T-helper 2 cell treated with Interferon-gamma antibody and Interleukin-4, amounts not matched to agents 5 μg/mL and 100 μg/mL, for 36 hours (primary cell): ENCODE results near the gene ELFN1.

Source experiments
- DNase-seq: peaks from one replicate; pipeline ENCODE4 v3.0.0; 2021; ENCODE audit warnings: low spot score
- H3K27ac Mint-ChIP-seq: one replicate; pipeline ENCODE4 v1.8.0; 2021; ENCODE audit warnings: mild to moderate bottlenecking, mixed read lengths
- H3K27me3 Mint-ChIP-seq: one replicate; pipeline ENCODE4 v1.8.0; 2021; ENCODE audit warnings: low read depth, mixed read lengths
- H3K36me3 Mint-ChIP-seq: one replicate; pipeline ENCODE4 v1.8.0; 2021; ENCODE audit warnings: low read depth, mixed read lengths
- H3K4me1 Mint-ChIP-seq: one replicate; pipeline ENCODE4 v1.8.0; 2021; ENCODE audit warnings: low read depth, mixed read lengths
- H3K4me3 Mint-ChIP-seq: one replicate; pipeline ENCODE4 v1.8.0; 2022; ENCODE audit warnings: mild to moderate bottlenecking, moderate library complexity, mixed read lengths
- H3K9me3 Mint-ChIP-seq: one replicate; pipeline ENCODE4 v1.8.0; 2021; ENCODE audit warnings: mixed read lengths

ELFN1 gene

DNA sequence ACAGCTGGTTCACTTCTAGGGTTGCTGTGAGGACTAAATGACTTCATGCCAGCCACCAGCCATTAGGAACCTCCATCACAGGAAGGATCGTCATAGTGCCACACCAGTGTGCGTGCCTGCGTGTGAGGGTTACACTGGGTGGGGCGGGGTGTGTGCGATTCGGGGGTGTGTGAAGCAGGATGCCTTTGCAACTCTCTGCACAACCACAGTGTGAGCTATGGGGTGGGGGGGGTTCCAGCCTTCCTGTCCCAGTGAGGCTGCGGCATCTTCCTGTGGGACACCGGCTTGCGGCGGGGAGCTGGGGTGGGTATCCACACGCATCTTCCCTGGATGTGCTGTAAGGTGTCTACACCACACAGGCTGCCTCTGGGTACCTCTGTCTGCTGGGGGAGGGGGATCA is 6.9 kb upstream of the ELFN1 start:
- DNase-seq = no peak
- Mint-ChIP-seq H3K27ac (no peak overlapping the region), H3K4me3 (peak overlapping the region; percentile 1), H3K4me1 (peaks cover 2% of the 10 kb centered on the region), H3K27me3 (peaks cover 38% of the 10 kb centered on the region), H3K9me3 (no peaks in the 10 kb centered on the region), H3K36me3 (no peaks in the 10 kb centered on the region)

DNA sequence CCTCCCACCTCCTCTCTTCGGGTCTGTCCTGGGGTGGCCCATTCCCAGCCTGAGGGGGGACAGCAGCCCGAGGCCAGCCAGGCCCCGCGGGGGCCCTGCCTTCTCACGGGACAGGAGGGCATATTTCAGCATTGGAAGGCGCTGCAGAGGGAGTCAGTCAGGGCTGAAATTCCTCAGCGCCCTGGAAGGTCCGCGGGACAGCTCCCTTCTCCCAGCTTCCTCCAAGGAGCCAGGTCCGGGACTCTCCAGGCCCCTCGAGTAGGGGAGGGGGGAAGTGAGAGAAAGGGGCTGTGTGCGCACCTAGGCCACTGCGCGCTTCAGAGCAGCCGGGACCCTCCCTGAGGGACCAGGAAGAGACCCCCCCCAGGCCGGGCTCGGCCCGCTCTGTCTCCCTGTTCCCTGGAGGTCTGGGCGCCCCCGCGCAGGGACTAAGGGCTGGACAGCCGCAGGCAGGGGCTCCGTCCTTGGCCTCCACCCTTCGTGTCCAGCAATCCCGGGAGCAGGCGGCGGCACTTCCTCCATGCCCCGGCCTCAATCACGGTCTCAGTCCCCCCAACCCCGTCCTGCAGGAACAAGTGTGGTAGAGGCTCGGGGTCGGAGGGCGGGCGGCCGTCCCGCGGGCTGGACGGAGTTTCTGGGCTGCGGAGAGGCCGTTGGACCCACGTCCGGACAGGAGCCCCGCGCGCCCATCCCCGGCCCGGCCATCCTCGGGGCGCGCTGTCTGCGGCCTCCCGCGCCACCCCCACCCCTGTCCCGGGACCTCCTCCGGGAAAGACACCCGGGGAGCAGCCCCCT is 6.0 kb upstream of the ELFN1 start:
- Mint-ChIP-seq H3K27me3 (peaks cover 47% of the 10 kb centered on the region), H3K27ac (no peak overlapping the region), H3K36me3 (no peaks in the 10 kb centered on the region), H3K4me1 (peaks cover 2% of the 10 kb centered on the region), H3K4me3 (no peak overlapping the region), H3K9me3 (no peaks in the 10 kb centered on the region)
- DNase-seq = no peak

DNA sequence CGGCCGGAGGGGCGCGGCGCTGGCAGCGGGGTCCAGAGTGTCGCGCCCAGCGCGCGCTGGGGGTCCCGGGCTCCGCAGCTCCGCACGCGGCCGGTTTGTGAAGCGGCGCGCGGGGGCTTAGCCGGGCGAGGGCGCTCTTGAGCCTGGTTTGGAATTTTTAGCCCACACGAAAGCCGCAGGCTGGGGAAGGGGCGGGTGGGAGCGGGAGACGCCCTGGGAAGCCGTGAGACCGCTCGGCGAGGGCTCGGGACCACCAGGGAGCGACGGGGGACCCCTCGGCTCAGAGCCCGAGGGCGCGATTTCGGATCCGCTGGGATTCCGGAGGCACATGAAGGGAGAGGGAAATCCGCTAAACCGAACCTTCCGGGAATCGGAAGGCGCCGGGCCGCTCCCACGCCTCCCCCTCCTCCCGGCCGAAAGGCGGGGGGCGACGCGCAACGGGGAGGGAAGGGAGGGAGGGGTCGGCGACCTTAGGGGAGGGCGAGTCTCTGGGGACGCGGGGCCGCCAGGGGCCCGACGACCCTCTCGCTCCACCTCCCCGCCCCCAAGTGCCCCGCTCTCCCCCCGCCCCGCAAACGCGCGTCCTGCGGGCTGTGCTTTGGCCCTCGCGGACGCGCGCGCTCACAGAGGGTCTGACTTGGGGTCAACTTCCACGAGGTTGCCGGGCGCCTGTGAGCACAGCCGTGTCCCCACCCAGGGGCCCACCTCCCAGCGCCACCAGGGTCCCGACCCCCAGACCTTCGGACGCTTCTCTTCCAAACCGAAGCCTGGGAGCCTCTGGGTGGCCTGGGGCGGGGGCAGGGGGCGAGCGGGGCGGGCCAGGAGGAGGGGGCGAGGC is 5.1 kb upstream of the ELFN1 start:
- H3K27me3 Mint-ChIP-seq = peaks cover 48% of the 10 kb centered on the region
- peaks cover 2% of the 10 kb centered on the region for H3K4me1 Mint-ChIP-seq
- no peaks in the 10 kb centered on the region for H3K9me3 Mint-ChIP-seq
- no peak overlapping the region for H3K27ac Mint-ChIP-seq
- H3K36me3 Mint-ChIP-seq = no peaks in the 10 kb centered on the region
- H3K4me3 Mint-ChIP-seq = no peak overlapping the region
- DNase-seq = peak; percentile 35

DNA sequence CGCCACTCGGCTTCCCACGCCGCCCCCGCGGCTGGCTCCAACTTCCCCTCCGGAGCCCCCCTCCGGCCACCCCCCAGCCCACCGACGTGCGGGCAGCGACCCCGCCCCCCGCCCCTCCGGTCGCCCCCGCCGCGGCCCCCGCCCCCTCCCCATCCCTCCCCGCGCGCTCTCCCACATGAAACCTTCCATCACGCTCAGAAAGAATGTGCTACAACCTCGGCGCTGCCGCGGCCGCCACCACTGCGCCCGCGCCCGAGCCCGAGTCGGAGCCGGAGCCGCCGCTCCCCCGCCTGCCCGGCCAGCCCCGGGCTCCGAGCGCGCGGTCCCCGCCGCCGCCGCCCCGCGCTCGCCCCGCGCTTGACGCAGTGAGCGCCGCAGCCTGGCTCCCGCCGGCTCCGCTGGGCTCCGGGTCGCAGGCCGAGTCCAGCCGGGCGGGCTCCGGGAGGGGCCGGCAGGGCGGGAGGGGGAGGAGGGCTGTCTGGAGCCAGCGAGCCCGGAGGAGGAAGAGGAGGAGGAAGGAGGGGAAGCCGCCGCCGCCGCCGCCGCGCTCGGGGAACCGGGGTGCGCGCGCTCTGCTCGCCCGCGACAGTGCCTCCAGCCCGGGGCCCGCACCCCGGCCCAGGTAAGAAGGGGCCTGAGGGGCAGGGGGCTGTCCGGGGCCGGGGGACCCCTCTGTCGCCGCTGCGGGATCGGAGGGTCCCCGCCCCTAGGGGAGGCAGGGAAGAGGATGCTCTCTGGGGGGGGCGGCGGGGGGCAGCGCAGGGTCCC is 4.3 kb upstream of the ELFN1 start:
- Mint-ChIP-seq H3K27me3 (peaks cover 45% of the 10 kb centered on the region), H3K36me3 (no peaks in the 10 kb centered on the region), H3K4me1 (peaks cover 2% of the 10 kb centered on the region), H3K9me3 (no peaks in the 10 kb centered on the region), H3K4me3 (no peak overlapping the region), H3K27ac (no peak overlapping the region)
- DNase-seq = no peak

DNA sequence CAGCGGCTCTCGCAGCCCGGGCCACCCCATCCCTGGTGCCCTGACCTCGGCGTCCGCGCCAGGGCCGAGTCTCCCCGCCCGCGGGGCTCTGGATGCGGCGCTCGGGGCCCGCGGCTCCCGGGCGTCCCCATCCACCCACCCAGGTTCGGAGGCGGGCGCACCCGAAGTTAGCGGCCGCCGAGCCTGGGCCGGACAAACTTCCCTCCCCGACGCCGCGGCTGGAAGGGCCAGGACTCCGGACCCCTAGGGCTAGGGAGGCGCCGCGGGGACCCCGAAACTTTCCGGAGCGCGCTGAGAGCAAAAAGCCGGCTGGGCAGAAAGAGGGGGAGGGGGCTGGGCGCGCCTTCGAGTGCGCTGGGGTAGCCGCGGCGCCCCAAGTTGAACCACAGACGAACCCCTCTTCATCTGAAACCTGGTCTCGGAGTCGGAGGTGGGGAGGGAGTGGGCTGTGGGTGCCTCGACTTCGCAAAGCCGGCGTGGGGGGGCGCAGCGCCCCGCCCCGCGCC is 3.7 kb upstream of the ELFN1 start:
- DNase-seq = no peak
- Mint-ChIP-seq H3K27ac (no peak overlapping the region), H3K27me3 (peaks cover 50% of the 10 kb centered on the region)

DNA sequence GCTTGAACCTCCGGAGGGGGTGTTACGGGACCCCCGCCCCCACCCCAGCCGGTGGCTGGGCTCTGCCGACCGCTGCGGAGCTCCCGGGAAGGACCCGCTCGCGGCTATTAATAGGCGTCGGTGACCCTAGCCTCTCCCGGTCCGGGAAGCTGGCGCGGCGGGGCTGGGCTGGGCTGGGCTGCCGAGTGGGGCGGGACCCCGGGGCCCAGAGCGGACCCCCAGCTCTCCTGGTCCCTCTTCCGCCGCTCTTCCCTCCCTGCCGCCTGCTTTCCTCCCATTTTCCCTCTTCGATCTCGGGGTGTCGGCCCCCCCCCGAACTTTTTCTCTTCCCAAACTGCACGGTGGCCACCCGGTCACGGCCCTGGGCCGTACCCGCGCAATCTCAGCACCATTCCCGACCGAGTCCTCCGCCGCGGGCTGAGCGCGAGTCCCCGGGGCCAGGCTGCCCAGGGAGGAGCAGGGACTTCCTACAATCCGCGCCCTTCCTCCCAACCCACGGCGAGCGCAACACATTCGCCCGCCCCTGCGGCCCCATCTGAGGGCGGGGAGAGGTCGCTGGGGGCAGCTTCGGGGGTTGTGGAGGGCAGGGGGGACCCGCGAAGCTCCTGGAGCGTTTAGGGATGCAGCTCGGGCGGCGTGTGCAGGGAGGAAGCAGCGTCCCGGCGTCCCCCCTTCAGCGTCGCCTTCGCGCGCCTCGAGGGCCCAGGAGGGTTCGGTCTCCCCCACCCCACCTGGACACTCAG is 3.1 kb upstream of the ELFN1 start:
- H3K4me1 Mint-ChIP-seq = peaks cover 2% of the 10 kb centered on the region
- no peaks in the 10 kb centered on the region for H3K36me3 Mint-ChIP-seq
- H3K9me3 Mint-ChIP-seq = no peaks in the 10 kb centered on the region
- DNase-seq = no peak
- H3K27me3 Mint-ChIP-seq = peaks cover 45% of the 10 kb centered on the region
- no peak overlapping the region for H3K27ac Mint-ChIP-seq
- H3K4me3 Mint-ChIP-seq = peak overlapping the region; percentile 59

More for the DNA sequence above, 3.7 kb upstream of the ELFN1 start:
- H3K36me3 Mint-ChIP-seq = no peaks in the 10 kb centered on the region
- peaks cover 2% of the 10 kb centered on the region for H3K4me1 Mint-ChIP-seq
- no peak overlapping the region for H3K4me3 Mint-ChIP-seq
- no peaks in the 10 kb centered on the region for H3K9me3 Mint-ChIP-seq

GRCh38 chr7:1667566-1668395 is 2.3 kb upstream of the ELFN1 start:
- Mint-ChIP-seq H3K4me1 (peaks cover 2% of the 10 kb centered on the region), H3K27me3 (peaks cover 37% of the 10 kb centered on the region)

GRCh38 chr7:1668396-1669063 is 1.5 kb upstream of the ELFN1 start:
- peaks cover 30% of the 10 kb centered on the region for H3K27me3 Mint-ChIP-seq
- H3K4me1 Mint-ChIP-seq = peaks cover 2% of the 10 kb centered on the region
- DNase-seq = no peak
- H3K36me3 Mint-ChIP-seq = no peaks in the 10 kb centered on the region
- H3K27ac Mint-ChIP-seq = no peak overlapping the region
- H3K9me3 Mint-ChIP-seq = no peaks in the 10 kb centered on the region
- H3K4me3 Mint-ChIP-seq = no peak overlapping the region

More at GRCh38 chr7:1667566-1668395, 2.3 kb upstream of the ELFN1 start:
- H3K36me3 Mint-ChIP-seq = no peaks in the 10 kb centered on the region
- DNase-seq = no peak
- no peak overlapping the region for H3K27ac Mint-ChIP-seq
- no peaks in the 10 kb centered on the region for H3K9me3 Mint-ChIP-seq
- H3K4me3 Mint-ChIP-seq = no peak overlapping the region

GRCh38 chr7:1669064-1669951 is 769 bp upstream of the ELFN1 start:
- no peak for DNase-seq

GRCh38 chr7:1670894-1671593 is 967 bp downstream of the ELFN1 start:
- Mint-ChIP-seq H3K9me3 (no peaks in the 10 kb centered on the region), H3K27ac (no peak overlapping the region), H3K27me3 (peaks cover 27% of the 10 kb centered on the region), H3K4me1 (peaks cover 2% of the 10 kb centered on the region), H3K36me3 (no peaks in the 10 kb centered on the region), H3K4me3 (no peak overlapping the region)
- DNase-seq = no peak

More at GRCh38 chr7:1669064-1669951, 769 bp upstream of the ELFN1 start:
- H3K27me3 Mint-ChIP-seq = peaks cover 27% of the 10 kb centered on the region
- no peaks in the 10 kb centered on the region for H3K9me3 Mint-ChIP-seq
- H3K27ac Mint-ChIP-seq = no peak overlapping the region
- no peak overlapping the region for H3K4me3 Mint-ChIP-seq
- no peaks in the 10 kb centered on the region for H3K36me3 Mint-ChIP-seq
- H3K4me1 Mint-ChIP-seq = peaks cover 2% of the 10 kb centered on the region
